ENCODE data around the gene UNC45A.

- TF ChIP-seq CTCF (IDR thresholded peaks at IDR 0.05; ENCODE audit: insufficient read depth, low read depth, low read length) (no peak), EZH2 (IDR thresholded peaks at IDR 0.05; ENCODE audit: insufficient read depth, low read length) (no peak)
Measured at GRCh38 chr15:90915216-90915807, 19.8 kb upstream of the UNC45A start.

Data from astrocyte (in vitro differentiated cells and primary cell).